ENCODE data around the gene DPP4. TPM values are rescaled to one million over a fixed set of nuclear protein-coding genes. Genes with fewer than 3 reads are reported as not detected.

Gene DPP4
- polyA plus RNA-seq, 3 donors from 2014 or later = 2.5 to 6.0 (median 4.3) TPM

GRCh38 chr2:162013514-162014475 lies 60.2 kb downstream of the DPP4 start:
- peaks cover 0 to 3% (median 0%) of the 10 kb centered on the region in 3 donors for H3K27me3 Mint-ChIP-seq (ENCODE audit: low read depth in 3 of 3)
- DNase-seq = no peak
- H3K36me3 Mint-ChIP-seq = no peaks in the 10 kb centered on the region

GRCh38 chr2:162012565-162013058 lies 61.4 kb downstream of the DPP4 start:
- Mint-ChIP-seq H3K9me3 (peaks cover 0 to 2% (median 0%) of the 10 kb centered on the region in 6 donors), H3K4me1 (peaks cover 23 to 31% of the 10 kb centered on the region in 2 donors), H3K36me3 (no peaks in the 10 kb centered on the region), H3K4me3 (no peak overlapping the region), H3K27ac (peak overlapping the region in 1 of 6 donors; percentile 34), H3K27me3 (ENCODE audit: low read depth in 3 of 3) (peaks cover 0 to 3% (median 0%) of the 10 kb centered on the region in 3 donors)
- DNase-seq = no peak

More at GRCh38 chr2:162013514-162014475, 60.2 kb downstream of the DPP4 start:
- Mint-ChIP-seq H3K9me3 (peaks cover 0 to 2% (median 0%) of the 10 kb centered on the region in 6 donors), H3K27ac (peak overlapping the region in 4 of 6 donors; percentile 23 to 73 (median 45)), H3K4me1 (peaks cover 23 to 31% of the 10 kb centered on the region in 2 donors), H3K4me3 (peak overlapping the region; percentile 16 to 67 (median 48))

GRCh38 chr2:162011706-162012564 lies 62.1 kb downstream of the DPP4 start:
- H3K4me3 Mint-ChIP-seq = peak overlapping the region in 1 of 5 donors; percentile 6
- H3K27me3 Mint-ChIP-seq (ENCODE audit: low read depth in 3 of 3) = peaks cover 0 to 3% (median 0%) of the 10 kb centered on the region in 3 donors
- peaks cover 23 to 31% of the 10 kb centered on the region in 2 donors for H3K4me1 Mint-ChIP-seq
- peaks cover 0 to 2% (median 0%) of the 10 kb centered on the region in 6 donors for H3K9me3 Mint-ChIP-seq
- H3K36me3 Mint-ChIP-seq = no peaks in the 10 kb centered on the region
- peak; percentile 10 to 28 (median 13) for DNase-seq
- peak overlapping the region in 1 of 6 donors; percentile 7 for H3K27ac Mint-ChIP-seq

GRCh38 chr2:162009543-162009942 lies 64.5 kb downstream of the DPP4 start:
- Mint-ChIP-seq H3K27me3 (ENCODE audit: low read depth in 3 of 3) (no peaks in the 10 kb centered on the region), H3K9me3 (peaks cover 0 to 2% (median 0%) of the 10 kb centered on the region in 6 donors), H3K4me3 (no peak overlapping the region), H3K36me3 (no peaks in the 10 kb centered on the region), H3K4me1 (peaks cover 23 to 31% of the 10 kb centered on the region in 2 donors), H3K27ac (no peak overlapping the region)
- no peak for DNase-seq

GRCh38 chr2:162007447-162008040 lies 66.5 kb downstream of the DPP4 start:
- Mint-ChIP-seq H3K9me3 (peaks cover 0 to 2% (median 0%) of the 10 kb centered on the region in 6 donors), H3K4me1 (peaks cover 10 to 12% of the 10 kb centered on the region in 2 donors), H3K4me3 (no peak overlapping the region), H3K27me3 (ENCODE audit: low read depth in 3 of 3) (peaks cover 0 to 1% (median 0%) of the 10 kb centered on the region in 3 donors), H3K27ac (no peak overlapping the region), H3K36me3 (no peaks in the 10 kb centered on the region)
- DNase-seq = no peak

GRCh38 chr2:162006337-162006736 lies 67.7 kb downstream of the DPP4 start:
- H3K4me3 Mint-ChIP-seq = no peak overlapping the region
- no peaks in the 10 kb centered on the region for H3K36me3 Mint-ChIP-seq
- H3K27me3 Mint-ChIP-seq (ENCODE audit: low read depth in 3 of 3) = peaks cover 0 to 1% (median 0%) of the 10 kb centered on the region in 3 donors
- H3K9me3 Mint-ChIP-seq = peaks cover 0 to 2% (median 0%) of the 10 kb centered on the region in 6 donors
- DNase-seq = no peak
- no peak overlapping the region for H3K27ac Mint-ChIP-seq
- H3K4me1 Mint-ChIP-seq = peaks cover 0 to under 1% of the 10 kb centered on the region in 2 donors

GRCh38 chr2:162004031-162004430 lies 70.0 kb downstream of the DPP4 start:
- Mint-ChIP-seq H3K4me1 (no peaks in the 10 kb centered on the region), H3K27me3 (ENCODE audit: low read depth in 3 of 3) (peaks cover 0 to 3% (median 1%) of the 10 kb centered on the region in 3 donors), H3K36me3 (no peaks in the 10 kb centered on the region), H3K9me3 (peaks cover 0 to 2% (median 0%) of the 10 kb centered on the region in 6 donors), H3K4me3 (no peak overlapping the region), H3K27ac (no peak overlapping the region)
- no peak for DNase-seq

- no peak overlapping the region for H3K27ac Mint-ChIP-seq
- H3K9me3 Mint-ChIP-seq = no peaks in the 10 kb centered on the region
- peaks cover 0 to 3% (median 1%) of the 10 kb centered on the region in 3 donors for H3K27me3 Mint-ChIP-seq (ENCODE audit: low read depth in 3 of 3)
- H3K36me3 Mint-ChIP-seq = no peaks in the 10 kb centered on the region
- H3K4me1 Mint-ChIP-seq = no peaks in the 10 kb centered on the region
- no peak overlapping the region for H3K4me3 Mint-ChIP-seq
- DNase-seq = no peak
Measured at GRCh38 chr2:162002623-162003235, 71.3 kb downstream of the DPP4 start.

GRCh38 chr2:162000431-162000830 lies 73.6 kb downstream of the DPP4 start:
- DNase-seq = no peak
- no peak overlapping the region for H3K27ac Mint-ChIP-seq
- H3K4me1 Mint-ChIP-seq = peaks cover 3 to 9% of the 10 kb centered on the region in 2 donors
- H3K27me3 Mint-ChIP-seq (ENCODE audit: low read depth in 3 of 3) = peaks cover 0 to 3% (median 1%) of the 10 kb centered on the region in 3 donors
- H3K9me3 Mint-ChIP-seq = no peaks in the 10 kb centered on the region
- H3K4me3 Mint-ChIP-seq = no peak overlapping the region
- H3K36me3 Mint-ChIP-seq = no peaks in the 10 kb centered on the region

GRCh38 chr2:161999321-161999720 lies 74.7 kb downstream of the DPP4 start:
- H3K36me3 Mint-ChIP-seq = no peaks in the 10 kb centered on the region
- H3K4me3 Mint-ChIP-seq = no peak overlapping the region
- H3K4me1 Mint-ChIP-seq = peaks cover 14 to 20% of the 10 kb centered on the region in 2 donors
- H3K9me3 Mint-ChIP-seq = no peaks in the 10 kb centered on the region
- DNase-seq = no peak
- H3K27ac Mint-ChIP-seq = no peak overlapping the region
- peaks cover 0 to 3% (median 1%) of the 10 kb centered on the region in 3 donors for H3K27me3 Mint-ChIP-seq (ENCODE audit: low read depth in 3 of 3)

GRCh38 chr2:161998857-161999256 lies 75.2 kb downstream of the DPP4 start:
- Mint-ChIP-seq H3K27ac (no peak overlapping the region), H3K9me3 (no peaks in the 10 kb centered on the region), H3K4me3 (no peak overlapping the region), H3K36me3 (no peaks in the 10 kb centered on the region), H3K27me3 (ENCODE audit: low read depth in 3 of 3) (peaks cover 0 to 3% (median 0%) of the 10 kb centered on the region in 3 donors), H3K4me1 (peaks cover 18 to 25% of the 10 kb centered on the region in 2 donors)
- no peak for DNase-seq

- H3K4me1 Mint-ChIP-seq = peaks cover 25 to 34% of the 10 kb centered on the region in 2 donors
- H3K9me3 Mint-ChIP-seq = no peaks in the 10 kb centered on the region
- DNase-seq = no peak
- H3K27ac Mint-ChIP-seq = no peak overlapping the region
- no peaks in the 10 kb centered on the region for H3K36me3 Mint-ChIP-seq
- H3K4me3 Mint-ChIP-seq = no peak overlapping the region
- peaks cover 0 to 3% (median 0%) of the 10 kb centered on the region in 3 donors for H3K27me3 Mint-ChIP-seq (ENCODE audit: low read depth in 3 of 3)
Measured at GRCh38 chr2:161997916-161998471, 76.0 kb downstream of the DPP4 start.

All from immature natural killer cell (primary cell).